H1 (cell line): ENCODE data around the gene BIRC2. TPM values are rescaled to one million over a fixed set of nuclear protein-coding genes. Genes with fewer than 3 reads are reported as not detected.

Source experiments
- CTCF ChIA-PET: fragments of 300-600 bp; sonication (Branson Sonifier 250); formaldehyde crosslinking; loops from one replicate; lab custom pipeline; 2021; ENCODE audit not compliant: partially characterized antibody; lab: Charles Lee
- POLR2A ChIA-PET: fragments of 300-600 bp; sonication (Branson Sonifier 250); formaldehyde crosslinking; loops from one replicate; lab custom pipeline; 2021; ENCODE audit warnings: inconsistent platforms; ENCODE audit not compliant: partially characterized antibody; lab: Charles Lee
- DNase-seq, 2 experiments: peaks; one replicate each; pipeline versions ENCODE4 v3.0.0 to v3.0.0-alpha.2; 2010 to 2022; ENCODE audit warnings: low spot score in 2 of 2, low read depth in 1 of 2, mixed read lengths in 1 of 2
- FAIRE-seq: peaks from 2 replicates; lab custom pipeline; 2011; peaks lifted over from hg19 to GRCh38; lab: Jason Lieb, UNC
- H2AFZ ChIP-seq: 2 replicates; pipeline ENCODE4 v1.8.1; 2012; ENCODE audit warnings: low read length, inconsistent platforms
- H2AK5ac ChIP-seq: 2 replicates; pipeline ENCODE4 v1.6.1; 2013; ENCODE audit warnings: low read depth, low read length
- H2BK120ac ChIP-seq: replicated peaks from 2 replicates; pipeline ENCODE3; 2013; ENCODE audit warnings: low read depth, low read length, inconsistent platforms
- H2BK12ac ChIP-seq: 2 replicates; pipeline ENCODE4 v1.6.1; 2013; ENCODE audit warnings: low read depth, low read length
- H2BK15ac ChIP-seq: 2 replicates; pipeline ENCODE4 v1.6.1; 2013; ENCODE audit warnings: low read length
- H2BK20ac ChIP-seq: 2 replicates; pipeline ENCODE4 v1.6.1; 2013; ENCODE audit warnings: low read length
- H2BK5ac ChIP-seq: 2 replicates; pipeline ENCODE4 v1.6.1; 2013; ENCODE audit warnings: low read depth, low read length
- H3K14ac ChIP-seq: 2 replicates; pipeline ENCODE4 v1.6.1; 2013; ENCODE audit warnings: inconsistent platforms; ENCODE audit not compliant: insufficient read length
- H3K18ac ChIP-seq: 2 replicates; pipeline ENCODE4 v1.6.1; 2013; ENCODE audit warnings: low read length; ENCODE audit errors: extremely low read depth
- H3K23ac ChIP-seq: 2 replicates; pipeline ENCODE4 v1.6.1; 2013; ENCODE audit warnings: inconsistent platforms; ENCODE audit not compliant: insufficient read length
- H3K23me2 ChIP-seq: 2 replicates; pipeline ENCODE4 v1.6.1; 2013; ENCODE audit warnings: low read depth, low read length
- H3K27ac ChIP-seq: 2 replicates; pipeline ENCODE4 v1.6.1; 2011; ENCODE audit warnings: low read depth, low read length, inconsistent platforms
- H3K27me3 ChIP-seq, 4 experiments: replicated peaks in 1 of 4; 1 replicate in 1 of 4; 2 replicates in 3 of 4; pipeline versions ENCODE4 v1.6.1 to v1.8.1; 2011 to 2013; ENCODE audit warnings: low read length in 3 of 4, mild to moderate bottlenecking in 3 of 4, inconsistent platforms in 2 of 4, mixed read lengths in 2 of 4, moderate library complexity in 1 of 4; ENCODE audit not compliant: control insufficient read depth in 3 of 4, insufficient read depth in 3 of 4; ENCODE audit errors: extremely low read depth in 1 of 4
- H3K36me3 ChIP-seq, 4 experiments: 2 replicates each; pipeline versions ENCODE4 v1.6.1 to v1.8.1; 2011 to 2013; ENCODE audit warnings: mild to moderate bottlenecking in 4 of 4, low read length in 3 of 4, moderate library complexity in 2 of 4, control low read depth in 1 of 4, inconsistent platforms in 1 of 4; ENCODE audit not compliant: insufficient read depth in 4 of 4, control insufficient read depth in 2 of 4
- H3K4ac ChIP-seq: replicated peaks from 2 replicates; pipeline ENCODE3; 2013; ENCODE audit warnings: low read length, low read depth, mixed read lengths, inconsistent platforms; ENCODE audit not compliant: insufficient read length
- H3K4me1 ChIP-seq, 4 experiments: replicated peaks in 1 of 4; 1 replicate in 1 of 4; 2 replicates in 3 of 4; pipeline versions ENCODE4 v1.6.1 to v1.8.1; 2011 to 2013; ENCODE audit warnings: low read length in 3 of 4, inconsistent platforms in 2 of 4, mixed read lengths in 1 of 4; ENCODE audit not compliant: insufficient read depth in 4 of 4, control insufficient read depth in 3 of 4
- H3K4me2 ChIP-seq, 2 experiments: 2 replicates each; pipeline versions ENCODE4 v1.6.1 to v1.8.1; 2011 to 2013; ENCODE audit warnings: low read depth in 2 of 2, low read length in 2 of 2, control low read depth in 1 of 2, inconsistent platforms in 1 of 2, mild to moderate bottlenecking in 1 of 2; ENCODE audit not compliant: insufficient read depth in 1 of 2
- H3K4me3 ChIP-seq, 4 experiments: fragments of 200-600, 300-600 bp in 1 of 4; sonication (generic), shearing (Covaris generic), sonication (Bioruptor Twin) in 1 of 4; 2 replicates each; pipeline versions ENCODE4 v1.5.1 to v1.8.1; 2011 to 2016; ENCODE audit warnings: low read length in 4 of 4, low read depth in 3 of 4, control low read depth in 2 of 4, inconsistent platforms in 2 of 4, mild to moderate bottlenecking in 2 of 4, mixed read lengths in 1 of 4, moderate library complexity in 1 of 4; ENCODE audit not compliant: insufficient read depth in 2 of 4; ENCODE audit errors: extremely low read depth in 1 of 4
- H3K56ac ChIP-seq: replicated peaks from 2 replicates; pipeline ENCODE3; 2013; ENCODE audit warnings: low read depth, mild to moderate bottlenecking, mixed read lengths, low read length, inconsistent platforms; ENCODE audit not compliant: insufficient read length
- H3K79me1 ChIP-seq: 2 replicates; pipeline ENCODE4 v1.6.1; 2013; ENCODE audit warnings: low read depth, low read length, control low read depth
- H3K79me2 ChIP-seq, 2 experiments: 2 replicates each; pipeline versions ENCODE4 v1.6.1 to v1.8.1; 2012 to 2013; ENCODE audit warnings: low read length in 2 of 2, mild to moderate bottlenecking in 2 of 2, inconsistent platforms in 1 of 2; ENCODE audit not compliant: insufficient read depth in 2 of 2, control insufficient read depth in 1 of 2
- H3K9ac ChIP-seq, 4 experiments: replicated peaks in 1 of 4; 1 replicate in 1 of 4; 2 replicates in 3 of 4; pipeline versions ENCODE4 v1.6.1 to v1.8.1; 2011 to 2013; ENCODE audit warnings: low read depth in 3 of 4, low read length in 3 of 4, control low read depth in 2 of 4, mild to moderate bottlenecking in 2 of 4, moderate library complexity in 2 of 4, inconsistent platforms in 1 of 4; ENCODE audit errors: extremely low read depth in 1 of 4
- H3K9me3 ChIP-seq, 2 experiments: 2 replicates each; pipeline versions ENCODE4 v1.6.1 to v1.8.1; 2012 to 2013; ENCODE audit warnings: mild to moderate bottlenecking in 2 of 2, moderate library complexity in 2 of 2, control low read depth in 1 of 2, inconsistent platforms in 1 of 2, low read depth in 1 of 2, low read length in 1 of 2, mixed read lengths in 1 of 2; ENCODE audit not compliant: insufficient read depth in 2 of 2
- H4K20me1 ChIP-seq, 2 experiments: replicated peaks in 1 of 2; 2 replicates each; pipeline versions ENCODE3 to v1.8.1; 2011 to 2013; ENCODE audit warnings: inconsistent platforms in 2 of 2, low read length in 2 of 2, mild to moderate bottlenecking in 1 of 2; ENCODE audit not compliant: insufficient read depth in 2 of 2, control insufficient read depth in 1 of 2
- H4K5ac ChIP-seq: 2 replicates; pipeline ENCODE4 v1.6.1; 2013; ENCODE audit warnings: low read length, low read depth, mixed read lengths, inconsistent platforms; ENCODE audit not compliant: insufficient read length
- H4K8ac ChIP-seq: 2 replicates; pipeline ENCODE4 v1.8.0; 2013; ENCODE audit warnings: mild to moderate bottlenecking, moderate library complexity, low read length, inconsistent platforms; ENCODE audit not compliant: insufficient read depth; ENCODE audit errors: extremely low read depth
- H4K91ac ChIP-seq: replicated peaks from 2 replicates; pipeline ENCODE3; 2013; ENCODE audit warnings: low read length, mixed read lengths, inconsistent platforms; ENCODE audit not compliant: insufficient read length
- HDAC2 ChIP-seq, 2 experiments: fragments of 300-600 bp in 1 of 2; sonication (generic) in 1 of 2; IDR thresholded peaks; 2 replicates each; pipeline ENCODE4 v1.6.1; 2011 to 2012; ENCODE audit warnings: low read depth in 2 of 2, low read length in 2 of 2, mild to moderate bottlenecking in 2 of 2, moderate library complexity in 2 of 2, borderline replicate concordance in 1 of 2, inconsistent platforms in 1 of 2
- HDAC6 ChIP-seq: IDR thresholded peaks from one replicate; pipeline ENCODE4 v1.7.1; 2012; ENCODE audit warnings: low read depth, mild to moderate bottlenecking, inconsistent platforms, low read length, moderate library complexity
- KDM4A ChIP-seq: IDR thresholded peaks from one replicate; pipeline ENCODE4 v1.7.1; 2012; ENCODE audit warnings: low read depth, mild to moderate bottlenecking, moderate library complexity, low read length, inconsistent platforms; ENCODE audit not compliant: severe bottlenecking
- NANOG ChIP-seq: IDR thresholded peaks from 2 replicates; pipeline ENCODE4 v1.6.1; 2011; ENCODE audit warnings: low read length, low read depth, mild to moderate bottlenecking, inconsistent platforms; ENCODE audit not compliant: insufficient read depth, poor library complexity, severe bottlenecking
- PHF8 ChIP-seq: fragments of 200-600 bp; sonication (generic); conservative IDR thresholded peaks from 2 replicates; pipeline ENCODE4 v1.7.1; 2012; ENCODE audit warnings: low read depth, mild to moderate bottlenecking, inconsistent platforms, low read length, moderate library complexity
- POLR2AphosphoS5 ChIP-seq: IDR thresholded peaks from 2 replicates; pipeline ENCODE4 v1.6.1; 2011; ENCODE audit warnings: low read depth, low read length
- POU5F1 ChIP-seq: IDR thresholded peaks from 2 replicates; pipeline ENCODE4 v1.6.1; 2011; ENCODE audit warnings: low read depth, mild to moderate bottlenecking, low read length, moderate library complexity
- RXRA ChIP-seq: IDR thresholded peaks from 2 replicates; pipeline ENCODE4 v1.6.1; 2011; ENCODE audit warnings: low read depth, mild to moderate bottlenecking, low read length, moderate library complexity; ENCODE audit not compliant: insufficient read depth
- SIX5 ChIP-seq: IDR thresholded peaks from 2 replicates; pipeline ENCODE4 v1.6.1; 2011; ENCODE audit warnings: mild to moderate bottlenecking, low read depth, low read length
- SP1 ChIP-seq: IDR thresholded peaks from 2 replicates; pipeline ENCODE4 v1.6.1; 2011; ENCODE audit warnings: low read depth, low read length
- SUZ12 ChIP-seq: fragments of 200-600 bp; sonication (generic); IDR thresholded peaks from 2 replicates; pipeline ENCODE4 v1.6.1; 2012; ENCODE audit warnings: mild to moderate bottlenecking, inconsistent platforms, low read length, moderate library complexity, mixed read lengths
- TBP ChIP-seq: IDR thresholded peaks from 2 replicates; pipeline ENCODE4 v1.6.1; 2011; ENCODE audit warnings: low read depth, low read length, improper control_type of control experiment
- polyA plus RNA-seq, 7 experiments: library from polyadenylated mRNA; depleted of rRNA in 3 of 7; stranded (reverse) in 5 of 7; unstranded in 2 of 7; fragments of >200 nt in 5 of 7; fragments of 200-250 nt in 2 of 7; gene quantifications; 1 replicate in 5 of 7; 2 replicates in 1 of 7; 4 replicates in 1 of 7; pipeline versions ENCODE4 v1.2.1 to v1.2.3, GENCODE V29; 2011 to 2013; ENCODE audit warnings: missing spikeins in 2 of 7, mixed read lengths in 2 of 7
- total RNA-seq: library from RNA; stranded (reverse); fragmentation: NEBNext Ultra II Directional; extraction: Animal tissue kit (Norgen Biotek cat#: 25700); gene quantifications from 2 replicates; pipeline ENCODE4 v1.2.1, GENCODE V29; 2021
- TF ChIP-seq, protein P1 (sequence below): IDR thresholded peaks from 2 replicates; pipeline ENCODE4 v1.6.1; 2012; ENCODE audit warnings: inconsistent platforms
- TF ChIP-seq, protein P2 (sequence below): IDR thresholded peaks from 2 replicates; pipeline ENCODE4 v1.6.1; 2011; ENCODE audit warnings: low read depth, mild to moderate bottlenecking, low read length; ENCODE audit not compliant: insufficient read depth

BIRC2 gene
- total and polyA plus RNA-seq, 2 of the 8 experiments (the other 6 are each of a cell fraction or from before 2014, with no cell fraction given) = 18.4 to 24.7 TPM

DNA sequence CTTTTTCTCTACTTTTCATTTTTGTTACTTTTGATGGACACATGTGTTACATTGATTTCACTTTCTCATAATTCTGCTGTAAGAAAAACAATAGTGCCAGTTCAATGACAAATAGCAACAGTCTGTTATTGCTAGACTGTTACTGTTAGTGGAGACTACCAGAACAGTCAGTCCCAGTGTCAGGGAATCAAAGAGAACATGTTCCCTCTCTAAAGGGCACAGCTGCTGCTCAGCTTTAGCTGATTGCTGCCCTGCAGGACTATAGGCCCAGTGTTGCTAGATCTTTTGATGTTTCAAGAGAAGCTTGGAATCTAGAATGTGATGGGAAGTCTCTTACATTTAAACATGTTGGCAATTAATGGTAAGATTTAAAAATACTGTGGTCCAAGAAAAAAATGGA, 26.3 kb upstream of the BIRC2 start:
- no peak overlapping the region for H2BK12ac ChIP-seq
- peaks cover 0 to 1% (median 0%) of the 10 kb centered on the region in 4 experiments; a peak in 1 of 7 replicates for H3K4me1 ChIP-seq
- no peak overlapping the region for H2AFZ ChIP-seq
- FAIRE-seq (no peak), DNase-seq (no peak)
- H4K20me1 ChIP-seq = no peaks in the 10 kb centered on the region
- no peak overlapping the region for H3K18ac ChIP-seq
- H3K27ac ChIP-seq = no peak overlapping the region
- H3K56ac ChIP-seq = no peak overlapping the region
- H3K9ac ChIP-seq = no peak overlapping the region
- CTCF ChIA-PET = interaction anchor here (0.7 to 4.1 kb wide), 4 partner anchors 10 to 197 kb away, joined by 3 to 22 read pairs (median 4); no protein-coding TSS in a partner anchor
- no peak overlapping the region for H4K8ac ChIP-seq
- no peaks in the 10 kb centered on the region for H3K9me3 ChIP-seq
- no peak overlapping the region for H3K14ac ChIP-seq
- no peak overlapping the region for H3K4me2 ChIP-seq
- no peak overlapping the region for H3K23ac ChIP-seq
- H3K4me3 ChIP-seq = no peak overlapping the region
- no peak overlapping the region for H2BK120ac ChIP-seq
- H3K79me2 ChIP-seq = no peaks in the 10 kb centered on the region
- no peak overlapping the region for H2BK20ac ChIP-seq
- H4K5ac ChIP-seq = no peak overlapping the region
- no peaks in the 10 kb centered on the region for H3K79me1 ChIP-seq
- H2AK5ac ChIP-seq = no peak overlapping the region
- H4K91ac ChIP-seq = no peak overlapping the region
- POLR2A ChIA-PET = interaction anchor here (0.9 to 1.8 kb wide), 2 partner anchors 21 to 86 kb away, joined by 3 read pairs; no protein-coding TSS in a partner anchor
- no peak overlapping the region for H2BK15ac ChIP-seq
- H2BK5ac ChIP-seq = no peak overlapping the region
- H3K36me3 ChIP-seq = no peaks in the 10 kb centered on the region
- no peaks in the 10 kb centered on the region for H3K27me3 ChIP-seq
- no peak overlapping the region for H3K4ac ChIP-seq
- H3K23me2 ChIP-seq = peaks cover 6% of the 10 kb centered on the region; the same call in 1 of the 2 replicates
- TF ChIP-seq, protein P1, sequence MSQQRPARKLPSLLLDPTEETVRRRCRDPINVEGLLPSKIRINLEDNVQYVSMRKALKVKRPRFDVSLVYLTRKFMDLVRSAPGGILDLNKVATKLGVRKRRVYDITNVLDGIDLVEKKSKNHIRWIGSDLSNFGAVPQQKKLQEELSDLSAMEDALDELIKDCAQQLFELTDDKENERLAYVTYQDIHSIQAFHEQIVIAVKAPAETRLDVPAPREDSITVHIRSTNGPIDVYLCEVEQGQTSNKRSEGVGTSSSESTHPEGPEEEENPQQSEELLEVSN = no peak
- no peak for TF ChIP-seq NANOG
- no peak for TF ChIP-seq SUZ12
- TF ChIP-seq PHF8 = no peak
- no peak for TF ChIP-seq HDAC2 (IDR thresholded peaks at IDR 0.05; ENCODE audit: borderline replicate concordance in 1 of 2, low read depth in 2 of 2, low read length in 2 of 2)
- no peak for TF ChIP-seq POU5F1
- TF ChIP-seq HDAC6 = no peak
- TF ChIP-seq, protein P2, sequence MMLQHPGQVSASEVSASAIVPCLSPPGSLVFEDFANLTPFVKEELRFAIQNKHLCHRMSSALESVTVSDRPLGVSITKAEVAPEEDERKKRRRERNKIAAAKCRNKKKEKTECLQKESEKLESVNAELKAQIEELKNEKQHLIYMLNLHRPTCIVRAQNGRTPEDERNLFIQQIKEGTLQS = no peak
- no peak for TF ChIP-seq SP1
- no peak for TF ChIP-seq POLR2AphosphoS5
- no peak for TF ChIP-seq RXRA
- TF ChIP-seq SIX5 = no peak
- TF ChIP-seq KDM4A = no peak
- no peak for TF ChIP-seq TBP
